Measurements from ENCODE around the gene FAM184A.

FAM184A gene

GRCh38 chr6:119096721-119097565 is 18.5 kb upstream of the FAM184A start:
- FAIRE-seq = no peak

DNA sequence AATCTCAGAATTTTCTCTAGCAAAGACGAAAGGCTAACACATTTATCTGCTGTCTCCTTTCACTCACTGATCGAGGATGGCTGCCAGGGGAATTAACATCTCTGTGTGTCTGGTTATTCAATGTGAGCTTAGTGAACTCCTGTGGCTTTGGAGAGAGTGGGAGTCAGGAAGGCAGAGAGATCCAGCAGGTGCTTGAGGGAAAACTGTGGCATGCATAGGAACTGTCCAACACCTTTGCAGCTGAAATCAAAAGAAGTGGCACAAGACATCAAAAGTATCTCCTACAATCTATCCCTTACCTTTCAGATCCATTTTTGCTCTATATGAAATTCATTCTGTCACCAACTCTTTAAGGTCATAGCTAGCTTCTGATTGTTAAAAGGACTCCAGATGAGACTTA is 11.8 kb upstream of the FAM184A start:
- FAIRE-seq = no peak

- no peak for FAIRE-seq
These were observed 6.3 kb upstream of the FAM184A start for GRCh38 chr6:119084784-119085183.

- no peak for FAIRE-seq
These were observed 4.5 kb upstream of the FAM184A start for GRCh38 chr6:119083007-119083406.

GRCh38 chr6:119079283-119079809 is 882 bp upstream of the FAM184A start:
- no peak for FAIRE-seq

DNA sequence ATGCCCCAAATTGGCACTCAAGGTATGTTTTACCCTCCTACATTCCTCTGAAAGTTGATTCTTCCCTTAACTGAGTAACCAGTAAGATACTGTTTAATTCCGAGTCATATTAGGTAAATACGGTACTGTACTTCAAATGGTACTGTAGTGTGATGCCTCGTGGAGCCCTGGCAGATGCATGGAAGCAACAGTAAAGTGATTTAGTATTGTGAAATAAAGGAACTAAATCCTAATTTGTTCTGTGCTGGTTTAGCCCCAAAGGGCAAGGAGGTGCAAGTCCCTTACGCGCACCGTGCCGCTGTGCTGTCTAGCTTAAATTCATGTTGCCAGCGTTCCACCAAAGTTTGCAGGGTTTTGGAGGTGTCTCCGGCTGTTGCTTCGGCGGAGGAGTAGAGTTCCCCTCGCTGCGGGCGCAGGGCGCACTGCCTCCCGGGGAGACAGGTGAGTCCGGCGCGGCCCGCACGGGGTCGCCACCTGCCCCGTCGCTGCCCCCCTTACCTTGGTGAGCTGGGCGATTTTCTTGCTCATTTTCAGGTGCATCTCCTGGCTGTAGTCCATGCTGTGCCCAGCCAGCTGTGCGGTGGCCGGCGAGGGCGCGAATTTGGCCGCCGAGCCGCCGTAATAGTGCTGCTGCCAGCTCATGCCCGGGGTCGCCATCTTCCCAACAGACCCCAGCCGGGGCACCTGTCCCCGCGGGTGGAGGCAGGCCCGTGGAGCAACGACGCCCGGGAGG is 655 bp downstream of the FAM184A start:
- FAIRE-seq = no peak

GRCh38 chr6:119077391-119077642 is 1.1 kb downstream of the FAM184A start:
- no peak for FAIRE-seq

- no peak for FAIRE-seq
These were observed 1.7 kb downstream of the FAM184A start for GRCh38 chr6:119076576-119077390.

- FAIRE-seq = no peak
These were observed 2.3 kb downstream of the FAM184A start for GRCh38 chr6:119076173-119076572.

DNA sequence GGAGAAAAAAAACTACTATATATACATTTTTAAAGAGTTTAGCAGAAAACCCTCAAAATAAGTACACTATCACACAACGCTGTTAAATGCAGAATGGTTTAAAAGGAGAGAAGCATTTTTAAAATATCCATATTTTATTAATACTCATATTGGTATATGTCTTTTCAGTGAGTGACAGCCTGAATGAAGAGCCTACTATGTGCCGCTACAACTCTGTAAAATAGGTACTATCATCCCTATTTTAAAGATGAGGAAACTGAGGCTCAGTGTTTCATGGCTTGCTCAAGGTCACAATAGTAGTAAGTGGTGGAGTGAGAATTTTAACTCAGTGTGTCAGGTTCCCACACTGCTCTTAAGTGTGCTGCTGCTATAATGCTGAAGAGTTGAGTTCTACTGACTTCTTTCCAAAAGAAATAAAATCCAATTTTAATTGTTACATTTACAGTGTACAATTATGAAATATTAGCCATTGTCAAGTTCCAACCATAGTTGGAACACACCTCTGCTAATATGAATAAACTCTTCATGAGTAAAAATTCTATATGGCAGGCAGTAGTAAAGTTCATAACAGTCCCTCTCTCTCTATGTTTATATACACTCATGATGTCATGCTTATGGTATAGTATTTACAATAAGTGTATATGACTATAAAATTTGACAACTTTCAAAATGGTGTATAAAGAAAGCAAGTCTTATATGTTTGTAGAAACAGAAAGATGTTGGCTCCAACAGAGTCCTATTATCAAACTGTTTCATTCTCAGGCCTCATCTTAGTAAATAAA is 3.1 kb downstream of the FAM184A start:
- no peak for FAIRE-seq

- no peak for FAIRE-seq
These were observed 5.0 kb downstream of the FAM184A start for GRCh38 chr6:119073307-119074051.

DNA sequence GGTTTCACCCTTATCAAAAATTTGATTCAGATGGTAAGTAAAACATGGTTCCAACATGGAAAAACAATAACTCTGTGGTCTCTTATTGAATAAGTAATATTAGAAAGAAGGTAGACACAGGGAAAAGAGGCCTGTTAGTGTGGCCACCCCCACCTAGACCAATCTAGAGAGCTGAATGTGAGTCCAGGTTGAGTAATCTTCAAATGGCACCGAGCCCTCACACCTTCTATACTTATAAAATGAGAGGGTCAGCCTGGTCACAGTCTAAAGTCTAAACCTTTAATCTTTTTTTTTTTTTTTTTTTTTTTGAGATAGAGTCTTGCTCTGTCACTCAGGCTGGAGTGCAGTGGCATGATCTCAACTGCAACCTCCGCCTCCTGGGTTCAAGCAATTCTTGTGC is 6.9 kb downstream of the FAM184A start:
- FAIRE-seq = no peak

DNA sequence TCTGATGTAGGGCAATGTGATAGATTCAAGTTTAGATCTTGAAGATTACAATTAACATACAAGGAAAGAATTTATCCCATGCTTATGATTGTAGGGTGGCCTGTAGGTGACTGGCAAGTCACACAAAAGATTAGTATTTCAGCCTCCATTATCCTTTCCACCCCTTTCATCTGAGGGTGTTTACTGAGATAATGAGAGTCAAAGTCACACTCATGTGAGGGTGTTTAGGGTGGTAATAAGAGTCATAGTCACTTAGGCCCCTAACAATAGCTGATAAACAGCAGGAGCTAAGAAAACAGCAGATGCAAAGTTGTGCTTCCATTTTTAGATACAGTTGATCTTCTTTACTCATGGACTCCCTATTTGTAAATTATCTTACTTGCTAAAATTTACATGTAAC is 11.4 kb downstream of the FAM184A start:
- no peak for FAIRE-seq

DNA sequence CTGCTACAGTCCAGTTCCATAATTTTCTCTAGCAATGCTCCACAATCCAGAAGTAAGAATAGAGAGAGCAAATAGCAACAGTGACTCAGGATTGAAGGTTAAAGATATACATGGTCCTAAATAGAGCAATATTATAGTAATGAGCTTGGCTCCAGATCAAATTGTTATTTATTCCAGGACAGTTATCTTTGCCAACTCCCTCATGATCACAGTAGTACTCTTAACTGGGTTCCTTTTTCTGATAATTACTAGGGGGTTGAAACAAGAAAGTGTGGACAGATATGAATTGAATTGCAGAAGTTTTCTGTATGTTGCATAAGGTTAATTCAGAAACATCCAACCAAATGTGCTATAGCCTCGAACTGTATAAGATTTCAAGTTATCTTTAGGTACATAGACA is 11.9 kb downstream of the FAM184A start:
- no peak for FAIRE-seq

GRCh38 chr6:119065955-119066354 is 12.5 kb downstream of the FAM184A start:
- no peak for FAIRE-seq

GRCh38 chr6:119065382-119065781 is 13.1 kb downstream of the FAM184A start:
- no peak for FAIRE-seq

GRCh38 chr6:119063491-119063890 is 15.0 kb downstream of the FAM184A start:
- FAIRE-seq = no peak

- no peak for FAIRE-seq
These were observed 17.2 kb downstream of the FAM184A start for GRCh38 chr6:119061215-119061614.

DNA sequence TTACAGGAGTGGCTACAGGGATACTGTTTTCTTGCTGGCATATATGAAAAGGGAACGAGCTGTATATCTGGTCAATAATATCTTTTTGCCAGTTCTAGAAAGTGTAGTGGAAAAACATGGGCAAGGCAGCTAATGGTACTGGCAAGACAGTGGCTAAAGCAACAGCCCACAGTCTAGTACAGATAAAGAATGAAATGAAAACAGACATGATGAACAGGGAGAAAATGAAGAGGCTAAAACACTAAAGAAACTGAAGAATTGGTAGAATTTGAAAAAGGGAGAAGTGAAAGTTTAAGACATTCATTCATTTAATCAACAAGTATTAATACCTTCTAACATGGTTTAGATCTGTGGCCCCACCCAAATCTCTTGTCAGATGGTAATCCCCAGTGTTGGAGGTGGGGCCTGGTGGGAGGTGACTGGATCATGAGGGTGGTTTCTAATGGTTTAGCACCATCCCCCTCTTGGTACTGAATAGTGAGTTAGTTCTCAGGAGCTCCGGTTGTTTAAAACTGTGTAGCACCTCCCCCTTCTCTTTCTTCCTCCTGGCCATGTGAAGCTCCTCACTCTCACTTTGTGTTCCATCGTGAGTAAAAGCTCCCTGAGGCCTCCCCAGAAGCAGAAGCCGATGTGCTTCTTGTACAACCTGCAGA is 18.1 kb downstream of the FAM184A start:
- FAIRE-seq = no peak

- no peak for FAIRE-seq
These were observed 23.4 kb downstream of the FAM184A start for GRCh38 chr6:119055069-119055468.

DNA sequence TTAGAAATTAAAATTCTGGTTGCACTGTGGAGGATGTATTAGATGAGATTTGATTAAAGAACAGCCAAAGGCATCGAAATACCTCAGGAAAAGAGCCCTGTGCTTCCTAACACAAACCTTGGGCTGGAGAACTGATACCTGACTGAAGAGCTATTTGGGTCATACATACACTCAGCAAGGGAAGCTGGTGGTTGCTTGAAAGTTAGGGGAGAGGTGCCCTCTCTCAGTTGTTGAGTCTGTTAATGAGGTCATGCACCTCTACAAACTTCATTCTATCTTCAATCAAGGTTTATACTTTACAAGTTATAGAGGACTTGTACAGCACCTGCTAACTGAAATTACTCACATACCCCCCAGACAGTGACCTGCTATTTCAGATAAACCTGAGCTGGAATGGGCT is 25.5 kb downstream of the FAM184A start:
- FAIRE-seq = no peak
